ENCODE data around the gene SLC39A1.
"Not testable (repeated sequence)": the region's sequence is repeated elsewhere in the genome, so short reads cannot be mapped to it uniquely, and the experiment has no call there.

Gene SLC39A1

DNA sequence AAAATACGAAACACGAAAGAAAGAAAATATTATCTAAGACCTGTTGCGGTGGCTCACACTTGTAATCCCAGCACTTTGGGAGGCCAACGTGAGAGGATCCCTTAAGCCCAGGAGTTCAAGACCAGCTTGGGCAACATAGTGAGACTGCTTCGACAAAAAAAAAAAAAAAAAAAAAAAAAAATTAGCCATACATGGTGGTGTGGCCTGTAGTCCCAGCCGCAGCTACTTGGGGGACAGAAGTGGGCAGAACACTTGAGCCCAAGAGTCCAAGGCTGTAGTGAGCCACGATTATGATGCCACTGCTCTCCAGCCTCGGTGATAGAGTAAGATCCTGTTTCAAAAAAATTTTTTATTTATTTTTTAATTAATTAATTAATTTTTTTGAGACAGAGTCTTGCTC, 24.3 kb upstream of the SLC39A1 start:
- H3K4me3 ChIP-seq (ENCODE audit: low read depth in 1 of 2, low read length in 1 of 2), result no peak overlapping the region
- H3K27ac ChIP-seq, result no peak overlapping the region
- TF ChIP-seq, protein P1, sequence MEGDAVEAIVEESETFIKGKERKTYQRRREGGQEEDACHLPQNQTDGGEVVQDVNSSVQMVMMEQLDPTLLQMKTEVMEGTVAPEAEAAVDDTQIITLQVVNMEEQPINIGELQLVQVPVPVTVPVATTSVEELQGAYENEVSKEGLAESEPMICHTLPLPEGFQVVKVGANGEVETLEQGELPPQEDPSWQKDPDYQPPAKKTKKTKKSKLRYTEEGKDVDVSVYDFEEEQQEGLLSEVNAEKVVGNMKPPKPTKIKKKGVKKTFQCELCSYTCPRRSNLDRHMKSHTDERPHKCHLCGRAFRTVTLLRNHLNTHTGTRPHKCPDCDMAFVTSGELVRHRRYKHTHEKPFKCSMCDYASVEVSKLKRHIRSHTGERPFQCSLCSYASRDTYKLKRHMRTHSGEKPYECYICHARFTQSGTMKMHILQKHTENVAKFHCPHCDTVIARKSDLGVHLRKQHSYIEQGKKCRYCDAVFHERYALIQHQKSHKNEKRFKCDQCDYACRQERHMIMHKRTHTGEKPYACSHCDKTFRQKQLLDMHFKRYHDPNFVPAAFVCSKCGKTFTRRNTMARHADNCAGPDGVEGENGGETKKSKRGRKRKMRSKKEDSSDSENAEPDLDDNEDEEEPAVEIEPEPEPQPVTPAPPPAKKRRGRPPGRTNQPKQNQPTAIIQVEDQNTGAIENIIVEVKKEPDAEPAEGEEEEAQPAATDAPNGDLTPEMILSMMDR (IDR thresholded peaks at IDR 0.05), result no peak
- peaks cover 47 to 53% of the 10 kb centered on the region in 2 experiments for H3K4me1 ChIP-seq (ENCODE audit: control insufficient read depth in 1 of 2, insufficient read depth in 1 of 2, low read depth in 1 of 2, low read length in 1 of 2)
- peaks cover 6% of the 10 kb centered on the region for H3K36me3 ChIP-seq
- H3K9me3 ChIP-seq, result no peaks in the 10 kb centered on the region
- H3K27me3 ChIP-seq, result no peaks in the 10 kb centered on the region

- Histone ChIP-seq H3K36me3 (no peaks in the 10 kb centered on the region), H3K9me3 (no peaks in the 10 kb centered on the region), H3K27ac (peak within 1 kb of the TSS; percentile 68), H3K27me3 (no peaks in the 10 kb centered on the region), H3K4me1 (ENCODE audit: control insufficient read depth in 1 of 2, insufficient read depth in 1 of 2, low read depth in 1 of 2, low read length in 1 of 2) (peaks cover 38 to 42% of the 10 kb centered on the region in 2 experiments), H3K4me3 (ENCODE audit: low read depth in 1 of 2, low read length in 1 of 2) (peak within 1 kb of the TSS; percentile 43 to 58)
- TF ChIP-seq, protein P1 (IDR thresholded peaks at IDR 0.05), result no peak
These were observed 22.8 kb upstream of the SLC39A1 start, which contains the start of gene RAB13 for GRCh38 chr1:153985941-153986761. TSS of gene RAB13 (minus strand) at chr1:153986339. CDS start at chr1:153986236, 103 bp downstream.

GRCh38 chr1:153985341-153985912, 22.1 kb upstream of the SLC39A1 start:
- Histone ChIP-seq H3K27me3 (no peaks in the 10 kb centered on the region), H3K4me3 (ENCODE audit: low read depth in 1 of 2, low read length in 1 of 2) (peak overlapping the region; percentile 43 to 58), H3K9me3 (no peaks in the 10 kb centered on the region), H3K36me3 (no peaks in the 10 kb centered on the region), H3K4me1 (ENCODE audit: control insufficient read depth in 1 of 2, insufficient read depth in 1 of 2, low read depth in 1 of 2, low read length in 1 of 2) (peaks cover 33 to 39% of the 10 kb centered on the region in 2 experiments), H3K27ac (peak overlapping the region; percentile 68)
- TF ChIP-seq, protein P1 (IDR thresholded peaks at IDR 0.05), result no peak

DNA sequence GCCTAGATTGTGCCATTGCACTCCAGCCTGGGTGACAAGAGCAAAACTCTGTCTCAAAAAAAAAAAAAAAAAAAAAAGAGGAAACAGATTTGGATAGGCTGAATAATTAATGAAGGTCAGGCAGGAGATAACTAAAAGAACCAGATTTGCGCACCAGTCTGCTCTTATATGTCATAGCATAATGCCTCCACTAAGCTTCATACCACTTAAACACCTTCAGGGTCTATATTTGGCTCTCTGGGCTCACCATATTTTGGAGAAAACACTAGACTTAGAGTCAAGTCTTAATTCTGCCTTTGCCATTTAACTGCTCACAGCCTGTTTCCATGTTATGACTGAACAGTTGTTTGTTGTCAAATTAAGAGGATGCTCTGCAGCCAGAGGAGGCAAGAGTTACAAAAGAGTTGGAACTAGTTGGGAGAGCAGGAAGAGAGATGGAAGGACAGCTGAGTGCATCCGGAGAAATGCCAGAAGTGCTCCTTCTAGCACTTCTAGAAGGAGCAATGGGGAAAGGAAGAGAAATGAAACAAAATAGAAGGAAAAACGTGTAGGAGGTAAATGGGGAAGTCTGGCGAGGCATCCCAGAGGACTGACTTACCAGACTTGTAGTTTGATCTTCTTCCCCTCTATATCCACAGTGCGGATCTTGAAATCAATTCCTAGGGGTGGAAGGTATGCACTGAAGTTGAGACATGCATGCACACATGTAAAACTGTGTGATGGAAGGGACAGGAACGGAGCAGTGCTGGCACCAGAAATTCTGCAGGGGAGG, 21.0 kb upstream of the SLC39A1 start:
- H3K27ac ChIP-seq, result peak overlapping the region; percentile 68
- no peaks in the 10 kb centered on the region for H3K9me3 ChIP-seq
- H3K36me3 ChIP-seq, result no peaks in the 10 kb centered on the region
- peaks cover 27 to 34% of the 10 kb centered on the region in 2 experiments for H3K4me1 ChIP-seq (ENCODE audit: control insufficient read depth in 1 of 2, insufficient read depth in 1 of 2, low read depth in 1 of 2, low read length in 1 of 2)
- TF ChIP-seq, protein P1 (IDR thresholded peaks at IDR 0.05), result no peak
- no peak overlapping the region for H3K4me3 ChIP-seq (ENCODE audit: low read depth in 1 of 2, low read length in 1 of 2)
- H3K27me3 ChIP-seq, result no peaks in the 10 kb centered on the region

- not testable (repeated sequence) for H3K27me3 ChIP-seq; H3K36me3 ChIP-seq; H3K9me3 ChIP-seq; H3K4me3 ChIP-seq (ENCODE audit: low read depth in 1 of 2, low read length in 1 of 2)
- Histone ChIP-seq H3K27ac (peak overlapping the region; percentile 25), H3K4me1 (ENCODE audit: control insufficient read depth in 1 of 2, insufficient read depth in 1 of 2, low read depth in 1 of 2, low read length in 1 of 2) (peaks cover 32 to 41% of the 10 kb centered on the region in 2 experiments)
These were observed 18.4 kb upstream of the SLC39A1 start for GRCh38 chr1:153981735-153982134.

DNA sequence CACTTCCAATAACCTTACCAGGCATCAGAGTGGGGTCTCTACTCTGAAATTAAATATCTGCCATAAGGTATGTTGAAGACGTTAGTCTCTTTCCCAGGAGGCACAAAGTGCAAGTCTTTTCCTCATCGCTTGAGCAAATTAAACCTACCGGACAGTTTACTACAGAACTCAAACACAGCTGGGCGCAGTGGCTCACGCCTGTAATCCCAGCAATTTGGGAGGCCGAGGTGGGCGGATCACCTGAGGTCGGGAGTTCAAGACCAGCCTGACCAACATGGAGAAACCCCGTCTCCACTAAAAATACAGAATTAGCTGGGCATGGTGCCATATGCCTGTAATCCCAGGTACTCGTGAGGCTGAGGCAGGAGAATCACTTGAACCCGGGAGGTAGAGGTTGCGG, 15.8 kb upstream of the SLC39A1 start:
- H3K4me3 ChIP-seq (ENCODE audit: low read depth in 1 of 2, low read length in 1 of 2), result not testable (repeated sequence)

More for the DNA sequence above, 15.8 kb upstream of the SLC39A1 start:
- Histone ChIP-seq H3K4me1 (ENCODE audit: control insufficient read depth in 1 of 2, insufficient read depth in 1 of 2, low read depth in 1 of 2, low read length in 1 of 2) (peaks cover 20 to 25% of the 10 kb centered on the region in 2 experiments), H3K36me3 (peaks cover 21% of the 10 kb centered on the region)
- not testable (repeated sequence) for H3K27ac ChIP-seq, H3K9me3 ChIP-seq, H3K27me3 ChIP-seq

Data from neutrophil (primary cell).